ENCODE data around the gene CD209.

- TF ChIP-seq CTCF (IDR thresholded peaks at IDR 0.05): no peak
- TF ChIP-seq EZH2 (IDR thresholded peaks at IDR 0.05): no peak
Observed at GRCh38 chr19:7694499-7694898, 52.8 kb downstream of the CD209 start.

Measured in neural progenitor cell (in vitro differentiated cells).